ENCODE data around the gene HNRNPM.

DNA sequence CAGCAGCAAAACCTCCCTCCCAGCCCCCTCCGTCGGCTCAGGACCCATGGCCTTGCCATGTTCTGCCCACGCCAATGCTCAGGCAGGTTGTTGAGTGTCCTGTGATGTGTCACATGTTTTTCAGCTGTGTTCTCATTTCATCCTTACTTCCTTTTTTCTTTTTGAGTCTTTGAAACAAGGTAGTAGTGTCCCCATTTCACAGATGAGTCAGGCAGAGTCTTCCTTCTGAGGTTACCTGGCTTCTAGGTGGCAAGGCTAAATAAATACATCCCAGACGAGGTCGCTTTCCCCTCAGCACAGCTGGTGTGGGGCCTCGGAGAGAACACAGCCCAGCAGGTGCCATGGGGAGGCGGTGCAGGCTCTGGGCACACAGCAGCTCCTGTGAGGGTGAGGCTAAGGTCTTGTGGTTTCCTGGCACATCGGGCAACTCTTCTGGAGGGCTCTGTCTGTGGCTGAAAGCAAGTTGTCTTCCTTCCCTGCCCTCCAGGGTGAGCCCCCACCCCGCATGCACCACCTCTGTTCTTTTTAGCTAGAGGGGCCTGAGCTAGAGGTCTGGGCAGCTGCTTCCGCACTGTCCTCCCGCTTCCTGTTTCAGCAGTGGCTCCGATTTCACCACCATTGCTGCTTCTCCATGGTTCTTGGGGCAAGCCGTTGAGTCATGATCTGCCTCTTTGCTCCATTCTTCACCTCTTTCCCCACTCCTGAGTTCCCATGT is 42.5 kb downstream of the HNRNPM start:
- TF ChIP-seq, protein P1, sequence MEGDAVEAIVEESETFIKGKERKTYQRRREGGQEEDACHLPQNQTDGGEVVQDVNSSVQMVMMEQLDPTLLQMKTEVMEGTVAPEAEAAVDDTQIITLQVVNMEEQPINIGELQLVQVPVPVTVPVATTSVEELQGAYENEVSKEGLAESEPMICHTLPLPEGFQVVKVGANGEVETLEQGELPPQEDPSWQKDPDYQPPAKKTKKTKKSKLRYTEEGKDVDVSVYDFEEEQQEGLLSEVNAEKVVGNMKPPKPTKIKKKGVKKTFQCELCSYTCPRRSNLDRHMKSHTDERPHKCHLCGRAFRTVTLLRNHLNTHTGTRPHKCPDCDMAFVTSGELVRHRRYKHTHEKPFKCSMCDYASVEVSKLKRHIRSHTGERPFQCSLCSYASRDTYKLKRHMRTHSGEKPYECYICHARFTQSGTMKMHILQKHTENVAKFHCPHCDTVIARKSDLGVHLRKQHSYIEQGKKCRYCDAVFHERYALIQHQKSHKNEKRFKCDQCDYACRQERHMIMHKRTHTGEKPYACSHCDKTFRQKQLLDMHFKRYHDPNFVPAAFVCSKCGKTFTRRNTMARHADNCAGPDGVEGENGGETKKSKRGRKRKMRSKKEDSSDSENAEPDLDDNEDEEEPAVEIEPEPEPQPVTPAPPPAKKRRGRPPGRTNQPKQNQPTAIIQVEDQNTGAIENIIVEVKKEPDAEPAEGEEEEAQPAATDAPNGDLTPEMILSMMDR (IDR thresholded peaks at IDR 0.05), result no peak
- no peak for TF ChIP-seq POLR2A (IDR thresholded peaks at IDR 0.05)

All from testis (tissue), 2 donors.